GM18508 (cell line): ENCODE measurements around the gene RBM44.
"Not testable (repeated sequence)": the region's sequence is repeated elsewhere in the genome, so short reads cannot be mapped to it uniquely, and the experiment has no call there.

Experiments
- ATAC-seq: cut with Tn5 transposase; IDR thresholded peaks from one replicate; pipeline ENCODE4 v1.9.1; 2021; ENCODE audit warnings: moderate number of reproducible peaks; ENCODE audit not compliant: insufficient read depth, unreplicated experiment

The RBM44 gene

GRCh38 chr2:237798236-237799059 lies at the start of gene RBM44:
Gene RBM44, plus strand, starts transcription at chr2:237798779. Its CDS starts 14,831 bp downstream, at chr2:237813610.
- ATAC-seq, result no peak

- no peak for ATAC-seq
Measured at GRCh38 chr2:237749002-237749401, 49.6 kb upstream of the RBM44 start.

- ATAC-seq, result no peak
Measured at GRCh38 chr2:237749961-237750360, 48.6 kb upstream of the RBM44 start.

- ATAC-seq, result not testable (repeated sequence)
Measured at GRCh38 chr2:237750441-237750840, 48.1 kb upstream of the RBM44 start.

GRCh38 chr2:237752761-237753165 lies 45.8 kb upstream of the RBM44 start:
- peak; percentile 88 for ATAC-seq

GRCh38 chr2:237754182-237754581 lies 44.4 kb upstream of the RBM44 start:
- ATAC-seq, result no peak

GRCh38 chr2:237754626-237755248 lies 43.8 kb upstream of the RBM44 start:
- no peak for ATAC-seq

GRCh38 chr2:237757616-237758015 lies 41.0 kb upstream of the RBM44 start:
- ATAC-seq, result no peak

- no peak for ATAC-seq
Measured at GRCh38 chr2:237758185-237758584, 40.4 kb upstream of the RBM44 start.

- no peak for ATAC-seq
Measured at GRCh38 chr2:237759176-237759575, 39.4 kb upstream of the RBM44 start.

GRCh38 chr2:237760506-237761502 lies 37.8 kb upstream of the RBM44 start:
- ATAC-seq, result no peak

GRCh38 chr2:237762291-237763182 lies 36.0 kb upstream of the RBM44 start:
- not testable (repeated sequence) for ATAC-seq

- ATAC-seq, result no peak
Measured at GRCh38 chr2:237763812-237764211, 34.8 kb upstream of the RBM44 start.

GRCh38 chr2:237765122-237765521 lies 33.5 kb upstream of the RBM44 start:
- not testable (repeated sequence) for ATAC-seq

- no peak for ATAC-seq
Measured at GRCh38 chr2:237765875-237766274, 32.7 kb upstream of the RBM44 start.

GRCh38 chr2:237766340-237766739 lies 32.2 kb upstream of the RBM44 start:
- ATAC-seq, result no peak

- ATAC-seq, result no peak
Measured at GRCh38 chr2:237772513-237772912, 26.1 kb upstream of the RBM44 start.

- no peak for ATAC-seq
Measured at GRCh38 chr2:237773826-237774225, 24.8 kb upstream of the RBM44 start.

GRCh38 chr2:237774811-237775553 lies 23.6 kb upstream of the RBM44 start:
- ATAC-seq, result no peak
